K562 (cell line): ENCODE data around the gene FAAP100. TPM values are rescaled to one million over a fixed set of nuclear protein-coding genes. Genes with fewer than 3 reads are reported as not detected.

ENCODE experiments used
- ATAC-seq: fragments of 200-7000 bp; cut with Tn5 transposase; 3 replicates; pipeline ENCODE4 v1.9.1; 2020; ENCODE audit warnings: moderate library complexity
- BruUV-seq: library from RNA; stranded (reverse); fragments of 400-500 nt; replicated peaks from 2 replicates; lab custom pipeline; 2021; lab: Mats Ljungman, UMichigan
- CTCF ChIA-PET: fragments of 300-600 bp; formaldehyde crosslinking; extraction: SDS; loops from one replicate; lab custom pipeline; 2021; ENCODE audit warnings: low intra/inter-chr PET ratio; lab: Yijun Ruan, JAX
- POLR2A ChIA-PET: fragments of 300-600, 350-650 bp; sonication (Branson Sonifier 250); formaldehyde crosslinking; extraction: SDS; loops from one replicate; lab custom pipeline; 2021; ENCODE audit warnings: antibody characterized with exemption, inconsistent platforms; lab: Yijun Ruan, JAX
- DNase-seq, 4 experiments: peaks; one replicate each; pipeline versions ENCODE4 v3.0.0 to v3.0.0-alpha.2; 2011 to 2018; ENCODE audit warnings: low spot score in 3 of 4, mixed read lengths in 3 of 4; ENCODE audit errors: extremely low read depth in 1 of 4
- FAIRE-seq: peaks from 2 replicates; lab custom pipeline; 2011; peaks lifted over from hg19 to GRCh38; lab: Jason Lieb, UNC
- H2AFZ ChIP-seq: 2 replicates; pipeline ENCODE4 v1.6.0; 2011; ENCODE audit warnings: low read depth, low read length, control low read depth, inconsistent platforms
- H3K27ac ChIP-seq: fragments of 200-600 bp; 3 replicates; pipeline ENCODE4 v1.8.0; 2011; ENCODE audit warnings: low read depth, mild to moderate bottlenecking, control low read depth, inconsistent platforms, low read length, moderate library complexity, mixed read lengths; ENCODE audit errors: extremely low read depth
- H3K27me3 ChIP-seq, 2 experiments: fragments of 300-600 bp in 1 of 2; 2 replicates in 1 of 2; 3 replicates in 1 of 2; pipeline versions ENCODE4 v1.6.0 to v1.8.0; 2011; ENCODE audit warnings: inconsistent platforms in 2 of 2, low read length in 2 of 2, mild to moderate bottlenecking in 1 of 2, mixed read lengths in 1 of 2, moderate library complexity in 1 of 2; ENCODE audit not compliant: control insufficient read depth in 2 of 2, insufficient read depth in 2 of 2
- H3K36me3 ChIP-seq: fragments of 300-600 bp; 3 replicates; pipeline ENCODE4 v1.8.0; 2011; ENCODE audit warnings: mild to moderate bottlenecking, low read length, inconsistent platforms; ENCODE audit not compliant: control insufficient read depth, insufficient read depth
- H3K4me1 ChIP-seq, 2 experiments: fragments of 200-600 bp in 1 of 2; replicated peaks in 1 of 2; 2 replicates in 1 of 2; 3 replicates in 1 of 2; pipeline versions ENCODE4 v1.5.1 to v1.8.0; 2011; ENCODE audit warnings: inconsistent platforms in 2 of 2, low read length in 2 of 2, mild to moderate bottlenecking in 1 of 2, mixed read lengths in 1 of 2, moderate library complexity in 1 of 2; ENCODE audit not compliant: control insufficient read depth in 2 of 2, insufficient read depth in 2 of 2
- H3K4me2 ChIP-seq: 2 replicates; pipeline ENCODE4 v1.6.1; 2011; ENCODE audit warnings: low read length, control low read depth, inconsistent platforms, mixed read lengths; ENCODE audit not compliant: insufficient read depth
- H3K4me3 ChIP-seq: fragments of 200-600 bp; sonication (generic), shearing (Covaris generic); 2 replicates; pipeline ENCODE4 v1.5.1; 2016; ENCODE audit warnings: control low read depth, inconsistent platforms
- H3K79me2 ChIP-seq: fragments of 200-600 bp; 3 replicates; pipeline ENCODE4 v1.8.0; 2011; ENCODE audit warnings: low read length, inconsistent platforms; ENCODE audit not compliant: control insufficient read depth, insufficient read depth
- H3K9ac ChIP-seq, 2 experiments: 2 replicates each; pipeline versions ENCODE4 v1.6.0 to v1.6.1; 2011; ENCODE audit warnings: low read depth in 2 of 2, low read length in 2 of 2, control low read depth in 1 of 2, inconsistent platforms in 1 of 2, mild to moderate bottlenecking in 1 of 2, mixed read lengths in 1 of 2; ENCODE audit not compliant: insufficient read depth in 1 of 2
- H3K9me1 ChIP-seq: one replicate; pipeline ENCODE4 v1.6.0; 2011; ENCODE audit warnings: inconsistent platforms, mild to moderate bottlenecking, low read length, moderate library complexity; ENCODE audit not compliant: control insufficient read depth, insufficient read depth
- H3K9me3 ChIP-seq: replicated peaks from 2 replicates; pipeline ENCODE4 v1.5.1; 2011; ENCODE audit warnings: low read depth, low read length, inconsistent platforms; ENCODE audit not compliant: control insufficient read depth, insufficient read depth
- H4K20me1 ChIP-seq: replicated peaks from 2 replicates; pipeline ENCODE4 v1.6.1; 2011; ENCODE audit warnings: low read length, inconsistent platforms, mixed read lengths; ENCODE audit not compliant: control insufficient read depth, insufficient read depth
- SMARCA4 ChIP-seq: fragments of 450-650 bp; IDR thresholded peaks from 2 replicates; pipeline ENCODE4 v1.6.1; 2016
- WGBS: fragments of 100-300 bp; shearing (Covaris generic); methylation state at CpG from one replicate; pipeline ENCODE4 v1.1.6; 2016; ENCODE audit warnings: low coverage, mixed read lengths; ENCODE audit not compliant: insufficient coverage; ENCODE audit errors: missing lambda C conversion rate; 5-methylcytosine and 5-hydroxymethylcytosine counted together
- in situ Hi-C: fragments of 300-500 bp; cut with MboI; formaldehyde crosslinking; loops from 4 replicates; pipeline ENCODE4 v1.15.0; 2018; ENCODE audit warnings: inconsistent platforms, mixed read lengths
- intact Hi-C: fragments of 100-400 bp; cut with micrococcal nuclease; formaldehyde crosslinking; loops from 2 replicates; pipeline ENCODE4 v1.14.2; 2022
- polyA plus RNA-seq, 8 experiments: library from polyadenylated mRNA; depleted of rRNA in 4 of 8; stranded (reverse) in 5 of 8; unstranded in 3 of 8; fragments of >200 nt; fragmentation: Nextera tagmentation in 2 of 8; fragmentation: Illumina TruSeq in 1 of 8; extraction: Ambion mirVana in 2 of 8; extraction: Trizol in 1 of 8; gene quantifications; 2 replicates each; pipeline versions ENCODE4 v1.2.1 to v1.2.3, GENCODE V29; 2011 to 2014; ENCODE audit warnings: inconsistent platforms in 1 of 8, missing spikeins in 1 of 8
- total RNA-seq, 7 experiments: library from RNA; depleted of rRNA in 6 of 7; stranded (reverse); fragments of >200 nt in 6 of 7; fragmentation: Illumina TruSeq in 2 of 7; extraction: Trizol in 2 of 7; gene quantifications; 2 replicates each; pipeline versions ENCODE4 v1.2.1 to v1.2.3, GENCODE V29; 2011 to 2021; ENCODE audit warnings: low replicate concordance in 1 of 7
- TF ChIP-seq, protein P1 (sequence below): sonication (generic); formaldehyde crosslinking; IDR thresholded peaks from 2 replicates; pipeline ENCODE4 v1.8.0; 2022; ENCODE audit warnings: missing genetic modification reagents, mild to moderate bottlenecking, moderate library complexity, borderline replicate concordance
- TF ChIP-seq, protein P2 (sequence below): fragments of 250-450 bp; sonication (Bioruptor Pico); IDR thresholded peaks from 2 replicates; pipeline ENCODE4 v1.5.0; 2021

Gene FAAP100
- total and polyA plus RNA-seq, 9 of the 15 experiments (the other 6 are each of a cell fraction or from before 2014, with no cell fraction given), result 0.31 to 51.2 (median 12.6) TPM

DNA sequence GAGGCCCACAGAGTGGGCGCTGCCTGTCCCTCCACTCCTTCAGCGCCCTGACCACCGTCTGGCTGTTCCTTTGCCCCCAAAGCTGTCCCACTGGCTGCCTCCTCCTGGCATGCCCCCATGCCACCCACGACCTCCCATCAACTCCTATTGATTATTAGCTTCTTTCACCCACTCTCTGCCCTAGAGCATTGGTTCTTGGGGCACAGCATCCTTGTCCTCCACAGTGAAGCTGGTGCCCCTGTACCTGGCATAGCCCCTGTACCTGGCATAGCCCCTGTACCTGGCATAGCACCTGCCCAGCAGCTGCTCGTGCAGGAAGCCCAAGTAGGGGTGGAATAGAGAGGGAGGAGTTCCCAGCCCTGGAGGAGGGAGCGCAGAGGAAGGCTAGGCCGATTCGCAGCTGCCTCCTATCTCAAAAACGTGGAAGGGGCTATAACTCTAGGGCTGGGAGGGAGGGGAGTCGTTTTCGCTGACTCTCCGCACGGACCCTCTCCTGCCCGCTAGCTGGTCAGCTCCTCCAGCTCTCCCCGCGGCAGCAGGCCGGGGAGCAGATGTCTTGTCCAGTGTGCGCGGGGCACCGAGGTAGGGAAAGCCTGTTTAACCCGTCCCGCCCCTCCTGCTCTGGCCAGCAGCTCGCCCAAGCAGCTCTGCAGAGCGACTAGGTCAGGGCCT, 33.9 kb downstream of the FAAP100 start (continued):
- TF ChIP-seq, protein P1, sequence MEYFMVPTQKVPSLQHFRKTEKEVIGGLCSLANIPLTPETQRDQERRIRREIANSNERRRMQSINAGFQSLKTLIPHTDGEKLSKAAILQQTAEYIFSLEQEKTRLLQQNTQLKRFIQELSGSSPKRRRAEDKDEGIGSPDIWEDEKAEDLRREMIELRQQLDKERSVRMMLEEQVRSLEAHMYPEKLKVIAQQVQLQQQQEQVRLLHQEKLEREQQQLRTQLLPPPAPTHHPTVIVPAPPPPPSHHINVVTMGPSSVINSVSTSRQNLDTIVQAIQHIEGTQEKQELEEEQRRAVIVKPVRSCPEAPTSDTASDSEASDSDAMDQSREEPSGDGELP (CRISPR knock-in tag), result 0 out of 2 replicates have a peak, but pooled peaks have one; percentile 30

DNA sequence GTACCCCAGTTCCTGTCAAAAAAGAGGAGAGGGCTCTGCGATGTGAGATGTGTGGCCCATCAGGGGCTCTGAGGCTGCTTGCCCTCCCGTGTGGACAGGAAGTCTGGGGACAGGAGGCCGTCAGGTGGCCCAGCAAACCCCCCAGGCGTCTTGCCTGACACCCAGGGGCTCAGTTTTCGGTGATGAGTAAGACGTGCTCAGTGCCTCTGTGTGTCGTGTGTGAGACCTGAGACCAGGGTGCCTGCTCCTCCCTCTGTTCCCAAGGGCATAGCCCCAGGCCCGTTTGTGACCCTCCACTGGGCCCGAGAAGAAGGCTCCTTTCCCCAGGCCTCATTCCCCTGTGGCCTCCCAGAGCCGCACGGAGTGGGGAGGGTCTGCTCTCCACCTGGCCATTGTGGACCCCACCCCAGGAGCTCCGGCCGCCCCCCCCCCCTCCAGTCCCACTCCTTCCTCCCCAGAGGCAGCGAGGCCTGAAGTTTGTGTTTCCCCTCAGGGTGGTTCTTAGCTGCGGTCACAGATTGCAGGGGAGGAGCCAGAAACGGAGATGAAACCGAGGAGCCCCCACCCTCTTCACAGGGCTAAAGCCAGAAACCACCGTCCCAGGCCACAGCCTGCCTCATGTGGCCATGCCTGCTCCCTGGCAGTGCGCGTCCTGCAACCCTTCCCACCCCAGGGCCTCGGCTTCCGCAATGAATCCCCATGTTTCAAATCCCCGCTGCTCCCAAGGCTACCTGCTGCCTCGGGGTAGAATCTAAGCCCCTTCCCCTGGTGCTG, 34.6 kb downstream of the FAAP100 start:
- no peaks in the 10 kb centered on the region for H3K36me3 ChIP-seq
- peaks cover 1% of the 10 kb centered on the region for H3K79me2 ChIP-seq
- 60% methylated on average over 16 of the region's 24 CpGs for WGBS
- peak overlapping the region in 1 of 2 experiments; percentile 74; a peak in 2 of 4 replicates for H3K9ac ChIP-seq
- no peaks in the 10 kb centered on the region for H3K27me3 ChIP-seq
- in situ Hi-C loops (no loop called here), intact Hi-C loops (no loop called here)
- H2AFZ ChIP-seq, result no peak overlapping the region
- H3K4me2 ChIP-seq, result no peak overlapping the region
- no peak for FAIRE-seq
- no peak for DNase-seq
- TF ChIP-seq, protein P2, sequence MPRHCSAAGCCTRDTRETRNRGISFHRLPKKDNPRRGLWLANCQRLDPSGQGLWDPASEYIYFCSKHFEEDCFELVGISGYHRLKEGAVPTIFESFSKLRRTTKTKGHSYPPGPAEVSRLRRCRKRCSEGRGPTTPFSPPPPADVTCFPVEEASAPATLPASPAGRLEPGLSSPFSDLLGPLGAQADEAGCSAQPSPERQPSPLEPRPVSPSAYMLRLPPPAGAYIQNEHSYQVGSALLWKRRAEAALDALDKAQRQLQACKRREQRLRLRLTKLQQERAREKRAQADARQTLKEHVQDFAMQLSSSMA (CRISPR knock-in tag), result no peak
- no peak for TF ChIP-seq SMARCA4
- H3K4me3 ChIP-seq, result no peak overlapping the region
- no peak for ATAC-seq
- H3K9me3 ChIP-seq, result no peaks in the 10 kb centered on the region
- H3K27ac ChIP-seq, result no peak overlapping the region
- BruUV-seq, result no TSS peak
- H4K20me1 ChIP-seq, result no peaks in the 10 kb centered on the region
- peaks cover 12 to 68% of the 10 kb centered on the region in 2 experiments; a peak in 4 of 5 replicates for H3K4me1 ChIP-seq
- POLR2A ChIA-PET, result interaction anchor here (0.8 to 1.3 kb wide), 2 partner anchors 28 to 35 kb away, joined by 3 to 4 read pairs; partner anchors contain the start of gene FAAP100
- H3K9me1 ChIP-seq, result no peaks in the 10 kb centered on the region
- CTCF ChIA-PET, result no interaction called here
